GM21515 (cell line): ENCODE measurements around the gene TMEM151A.
"Not testable (repeated sequence)": the region's sequence is repeated elsewhere in the genome, so short reads cannot be mapped to it uniquely, and the experiment has no call there.

Experiments
- ATAC-seq: cut with Tn5 transposase; IDR thresholded peaks from one replicate; pipeline ENCODE4 v1.9.1; 2021; ENCODE audit not compliant: unreplicated experiment

Gene TMEM151A

DNA sequence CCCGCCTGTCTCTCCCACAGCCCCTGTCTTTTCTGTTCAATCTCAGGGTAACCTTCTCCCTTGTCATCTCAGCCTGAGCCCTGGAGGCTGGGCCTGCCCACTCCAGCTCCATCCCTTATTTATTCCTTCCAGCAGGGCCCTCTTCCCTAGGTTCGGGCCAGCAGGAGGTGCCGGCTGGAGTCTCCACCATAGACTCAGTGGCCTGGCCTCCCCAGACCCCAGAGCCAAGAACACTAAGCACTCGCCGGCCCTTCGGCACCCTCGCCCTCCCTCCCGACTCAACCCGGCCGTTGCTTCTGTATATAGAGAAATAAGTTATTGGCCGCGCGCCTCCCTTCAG lies 24.7 kb upstream of the TMEM151A start:
- ATAC-seq, result no peak

DNA sequence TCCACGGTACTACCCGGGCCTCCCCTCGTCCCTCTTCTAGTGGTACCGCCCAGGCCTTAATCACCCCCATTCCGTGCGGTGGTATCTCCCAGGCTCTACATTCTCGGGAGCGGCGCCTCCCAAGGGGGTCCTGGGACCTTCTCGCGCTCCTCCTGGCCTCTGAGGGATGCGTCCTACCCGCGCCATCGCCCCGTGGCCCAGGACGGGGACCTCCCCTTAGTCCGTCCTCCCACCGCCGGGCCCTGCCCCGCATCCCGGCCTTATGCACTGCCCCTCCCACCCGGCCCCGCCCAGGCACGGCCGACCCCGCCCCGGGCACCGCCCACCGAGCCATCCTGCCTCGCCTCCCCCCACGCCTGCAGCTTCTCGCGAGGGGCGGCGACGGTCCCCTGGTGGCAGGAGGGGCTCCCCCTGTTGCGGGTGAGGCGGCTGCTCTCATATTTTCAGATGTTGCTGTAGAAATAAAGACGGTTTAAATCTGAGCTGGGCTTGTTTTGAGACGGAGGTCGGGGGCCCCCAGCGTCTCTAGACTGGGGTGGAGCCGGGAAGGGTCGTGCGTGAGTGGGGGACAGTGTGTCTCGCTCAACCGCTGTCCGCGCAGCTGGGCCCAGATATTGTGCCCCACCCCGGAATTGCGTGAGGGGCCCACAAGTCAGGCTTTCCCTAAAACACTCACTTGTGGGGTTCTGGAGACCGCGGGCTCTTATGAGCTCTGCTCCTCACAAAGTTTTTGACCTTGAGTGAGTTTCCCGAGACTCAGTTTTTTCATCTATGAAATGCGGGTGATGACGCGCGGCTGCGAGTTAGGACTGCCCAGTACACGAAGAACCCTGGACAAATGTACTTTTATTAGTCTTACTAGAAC lies 24.1 kb upstream of the TMEM151A start:
- peak; percentile 37 for ATAC-seq

- peak; percentile 72 for ATAC-seq
Measured at GRCh38 chr11:66268244-66268951, 23.3 kb upstream of the TMEM151A start, which contains the start of gene RAB1B. RAB1B (plus strand) TSS chr11:66268639; CDS start chr11:66268680, 41 bp downstream.

DNA sequence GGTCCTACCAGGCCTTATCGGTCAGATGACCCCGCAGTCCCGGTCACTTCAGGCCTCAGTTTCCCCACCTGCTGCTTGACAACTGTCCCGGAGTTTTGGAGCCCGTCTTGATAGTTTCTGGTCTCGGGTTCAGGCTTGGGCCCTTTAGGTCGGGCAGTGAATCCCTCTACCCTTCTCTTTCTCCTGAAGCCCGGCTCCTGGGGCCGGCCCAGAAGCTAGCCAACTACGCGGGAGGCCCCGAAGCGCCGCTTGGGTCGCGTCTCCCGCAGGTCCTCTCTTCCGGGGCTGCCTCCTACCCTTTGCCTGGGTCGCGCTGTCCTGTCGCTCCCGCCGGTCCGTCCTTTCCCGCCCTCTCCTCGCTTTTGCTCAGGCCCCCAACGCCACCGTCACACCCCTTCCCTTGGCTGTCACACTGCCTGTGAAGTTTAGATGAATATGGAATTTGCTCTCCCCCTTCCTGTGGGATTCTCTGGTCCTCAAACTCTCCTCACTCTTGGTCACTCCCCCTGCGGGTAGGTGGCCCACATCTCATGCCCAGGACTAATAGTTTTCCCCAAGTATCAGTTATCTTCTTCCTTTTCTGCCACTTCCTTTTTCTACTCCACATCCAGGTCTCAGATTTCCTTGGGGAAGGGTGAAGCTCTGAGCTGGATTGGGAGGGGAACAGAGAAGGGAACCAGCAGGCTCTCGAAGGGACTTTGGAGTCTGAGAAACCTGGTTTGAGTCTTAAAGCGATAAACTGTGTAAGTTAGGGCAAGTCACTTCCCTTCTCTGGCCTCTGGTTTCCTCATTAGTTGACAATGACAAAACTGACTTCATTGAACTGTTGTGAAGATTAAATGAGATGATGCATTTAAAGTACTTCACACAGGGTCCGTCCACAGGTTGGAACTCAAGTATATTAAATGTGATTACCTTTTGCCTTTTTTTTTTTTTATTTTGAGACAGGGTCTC lies 22.5 kb upstream of the TMEM151A start:
- no peak for ATAC-seq

- ATAC-seq, result no peak
Measured at GRCh38 chr11:66271816-66272215, 19.9 kb upstream of the TMEM151A start.

- no peak for ATAC-seq
Measured at GRCh38 chr11:66272596-66272995, 19.1 kb upstream of the TMEM151A start.

- no peak for ATAC-seq
Measured at GRCh38 chr11:66274219-66274618, 17.5 kb upstream of the TMEM151A start.

DNA sequence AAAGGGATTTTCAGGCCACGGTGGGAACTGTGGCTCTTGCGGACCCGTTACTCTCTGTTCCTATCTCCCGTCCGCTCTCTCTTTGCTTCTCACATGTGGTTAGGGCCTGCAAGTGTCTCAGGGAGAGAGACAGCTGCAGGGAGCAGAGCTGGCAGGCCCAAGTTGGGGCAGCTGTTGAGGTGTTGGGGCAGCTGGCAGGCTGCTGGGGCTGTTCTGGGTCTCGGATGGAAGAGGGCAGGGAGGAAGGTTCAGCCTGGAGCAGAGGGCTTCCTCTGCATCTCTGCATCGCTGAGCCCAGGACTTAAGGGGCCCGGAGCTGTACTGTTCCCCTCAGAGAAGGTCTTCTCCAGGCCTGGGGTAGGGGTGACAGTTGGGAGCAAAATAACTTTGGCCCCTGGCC lies 16.3 kb upstream of the TMEM151A start:
- no peak for ATAC-seq

GRCh38 chr11:66275984-66276612 lies 15.6 kb upstream of the TMEM151A start:
- ATAC-seq, result no peak

GRCh38 chr11:66276619-66277018 lies 15.1 kb upstream of the TMEM151A start:
- not testable (repeated sequence) for ATAC-seq

DNA sequence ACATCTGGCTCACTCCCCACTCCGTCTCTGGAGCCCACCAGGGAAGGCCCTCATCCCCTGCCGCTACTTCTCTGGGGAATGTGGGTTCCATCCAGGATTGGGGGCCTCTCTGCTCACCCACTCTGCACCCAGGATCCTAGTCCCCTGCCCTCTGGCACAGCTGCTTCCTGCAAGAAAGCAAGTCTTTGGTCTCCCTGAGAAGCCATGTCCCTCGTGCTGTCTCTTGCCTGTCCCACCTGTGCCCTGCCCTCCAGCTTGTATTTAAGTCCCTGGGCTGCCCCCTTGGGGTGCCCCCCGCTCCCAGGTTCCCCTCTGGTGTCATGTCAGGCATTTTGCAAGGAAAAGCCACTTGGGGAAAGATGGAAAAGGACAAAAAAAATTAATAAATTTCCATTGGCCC lies 14.6 kb upstream of the TMEM151A start:
- not testable (repeated sequence) for ATAC-seq

GRCh38 chr11:66277471-66278362 lies 14.0 kb upstream of the TMEM151A start, which contains the start of gene CNIH2:
CNIH2 (plus strand) TSS chr11:66278175; CDS start chr11:66278457, 282 bp downstream.
- ATAC-seq, result no peak

GRCh38 chr11:66278363-66279091 lies 13.2 kb upstream of the TMEM151A start:
- ATAC-seq, result no peak

DNA sequence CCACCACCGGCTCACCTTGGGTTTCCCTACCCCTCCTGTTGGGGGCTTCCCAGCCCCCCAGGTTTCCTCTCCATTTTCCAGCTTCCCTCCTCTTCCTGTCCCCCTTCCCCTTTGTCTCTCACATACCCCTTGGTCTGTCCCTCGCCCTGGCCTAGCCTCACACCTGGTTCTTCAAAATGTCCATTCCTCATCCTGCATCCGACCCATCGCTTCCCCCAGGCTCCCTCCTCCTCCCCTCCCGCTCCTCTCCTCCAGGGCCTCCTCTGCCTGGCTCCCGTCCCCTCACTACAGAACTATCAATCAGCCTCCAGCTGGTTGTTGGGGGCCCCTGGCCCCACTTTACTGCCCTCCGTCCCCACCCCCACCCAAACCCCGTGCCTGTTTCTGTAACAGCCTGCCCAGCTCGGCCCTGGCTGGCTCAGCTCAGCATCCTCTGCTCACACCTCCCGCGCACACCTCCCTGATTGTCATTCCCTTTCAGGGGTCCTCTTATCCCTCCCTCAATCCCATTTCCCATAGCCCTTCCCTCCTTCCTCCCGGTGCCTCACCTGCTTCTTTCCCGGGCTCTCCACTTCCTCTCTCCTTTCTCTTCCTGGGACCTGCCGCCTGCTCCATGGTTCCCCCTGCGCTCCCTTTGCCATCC lies 12.5 kb upstream of the TMEM151A start:
- no peak for ATAC-seq

GRCh38 chr11:66280428-66280827 lies 11.3 kb upstream of the TMEM151A start:
- ATAC-seq, result no peak

DNA sequence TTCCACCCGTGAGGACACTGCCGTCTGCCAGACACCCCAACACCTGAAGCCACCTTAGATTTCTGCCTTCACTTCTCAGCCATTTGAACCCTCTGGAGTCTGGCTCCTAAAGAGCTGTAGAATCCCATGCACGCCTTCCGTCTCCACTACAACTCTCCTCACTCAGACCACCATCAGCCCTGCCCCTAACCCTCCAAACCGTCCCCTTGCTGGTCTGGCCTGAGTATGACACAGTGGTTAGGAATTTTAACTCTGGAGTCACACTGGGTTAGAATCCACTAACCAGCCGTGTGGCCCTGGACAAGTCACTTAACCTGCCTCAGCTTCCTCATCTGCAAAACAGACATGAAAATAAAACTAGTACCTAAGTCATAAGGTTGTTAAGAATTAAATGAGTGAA lies 10.7 kb upstream of the TMEM151A start:
- ATAC-seq, result no peak

DNA sequence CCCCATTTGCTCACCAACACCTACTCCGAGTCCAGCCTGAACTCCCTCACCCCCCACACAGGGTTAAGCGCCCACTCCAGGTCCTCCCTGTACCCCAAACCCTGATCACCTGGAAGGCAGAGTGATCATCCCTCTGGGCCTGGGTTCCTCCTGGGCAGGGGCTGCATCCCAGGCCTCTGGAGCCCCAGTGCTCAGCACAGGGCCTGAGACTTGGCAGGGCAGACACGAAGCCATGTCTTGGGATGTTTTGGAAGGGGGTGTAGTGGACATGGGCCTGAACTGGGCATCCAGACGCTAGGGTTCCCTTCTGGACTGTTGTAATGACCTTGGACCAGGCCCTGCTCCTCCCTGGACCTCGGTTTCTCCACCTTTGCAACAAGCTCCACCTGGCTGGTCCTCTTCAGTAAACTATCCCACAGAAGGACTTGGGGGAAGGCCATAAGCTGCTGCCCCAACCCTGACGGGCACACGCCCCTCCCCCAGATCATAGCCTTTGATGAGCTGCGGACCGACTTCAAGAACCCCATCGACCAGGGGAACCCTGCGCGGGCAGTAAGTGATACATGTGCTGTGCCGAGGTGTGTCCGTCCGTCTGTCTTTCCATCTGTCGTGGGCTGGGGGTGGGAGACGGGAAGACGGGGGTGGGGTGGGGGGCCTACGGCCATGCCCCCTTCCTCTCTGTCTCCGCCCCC lies 9.8 kb upstream of the TMEM151A start:
- ATAC-seq, result no peak
